Measurements from ENCODE around the gene PRDX5. TPM values are rescaled to one million over a fixed set of nuclear protein-coding genes. Genes with fewer than 3 reads are reported as not detected.
A peak's percentile ranks its signal among the peaks of the same experiment; 100 is the strongest.

The PRDX5 gene
- 187 TPM for polyA plus RNA-seq (2012; ENCODE audit: insufficient read depth, insufficient read length, low read depth)

- H3K4me1 ChIP-seq: no peaks in the 10 kb centered on the region
- 0 out of 2 replicates have a peak, but pooled peaks cover 6% of the 10 kb centered on the region for H3K36me3 ChIP-seq
- TF ChIP-seq CTCF (IDR thresholded peaks at IDR 0.05; ENCODE audit: low read depth, low read length): 0 out of 2 replicates have a peak, but pooled peaks have one; percentile 14
Measured at GRCh38 chr11:64317961-64318765, at the start of gene PRDX5. PRDX5 (plus strand) TSS chr11:64318121; CDS start chr11:64318216, 95 bp downstream.

GRCh38 chr11:64268893-64269539 lies 48.9 kb upstream of the PRDX5 start:
- Histone ChIP-seq H3K4me3 (ENCODE audit: low read depth, low read length) (peak overlapping the region; percentile 59), H3K4me1 (peaks cover 8% of the 10 kb centered on the region), H3K27me3 (no peaks in the 10 kb centered on the region), H3K36me3 (peaks cover 3% of the 10 kb centered on the region; the same call in 1 of the 2 replicates), H3K9me3 (no peaks in the 10 kb centered on the region)
- DNase-seq: no peak
- TF ChIP-seq CTCF (IDR thresholded peaks at IDR 0.05; ENCODE audit: low read depth, low read length): no peak

More at GRCh38 chr11:64317961-64318765, at the start of gene PRDX5:
- H3K4me3 ChIP-seq (ENCODE audit: low read depth, low read length): peak within 1 kb of the TSS; percentile 78
- no peaks in the 10 kb centered on the region for H3K27me3 ChIP-seq
- peak; percentile 92 for DNase-seq
- H3K9me3 ChIP-seq: no peaks in the 10 kb centered on the region

- Histone ChIP-seq H3K4me3 (ENCODE audit: low read depth, low read length) (peak overlapping the region; percentile 77), H3K36me3 (peaks cover 3% of the 10 kb centered on the region; the same call in 1 of the 2 replicates), H3K9me3 (no peaks in the 10 kb centered on the region), H3K4me1 (peaks cover 5% of the 10 kb centered on the region), H3K27me3 (no peaks in the 10 kb centered on the region)
- peak; percentile 92 for DNase-seq
- TF ChIP-seq CTCF (IDR thresholded peaks at IDR 0.05; ENCODE audit: low read depth, low read length): no peak
Measured at GRCh38 chr11:64269540-64270220, 48.2 kb upstream of the PRDX5 start.

- no peak for TF ChIP-seq CTCF (IDR thresholded peaks at IDR 0.05; ENCODE audit: low read depth, low read length)
- DNase-seq: no peak
- Histone ChIP-seq H3K4me1 (no peaks in the 10 kb centered on the region), H3K4me3 (ENCODE audit: low read depth, low read length) (no peak overlapping the region), H3K36me3 (no peaks in the 10 kb centered on the region), H3K9me3 (no peaks in the 10 kb centered on the region), H3K27me3 (no peaks in the 10 kb centered on the region)
Measured at GRCh38 chr11:64275031-64275800, 42.7 kb upstream of the PRDX5 start.

GRCh38 chr11:64275841-64276240 lies 42.1 kb upstream of the PRDX5 start:
- TF ChIP-seq CTCF (IDR thresholded peaks at IDR 0.05; ENCODE audit: low read depth, low read length): no peak
- DNase-seq: no peak
- no peaks in the 10 kb centered on the region for H3K4me1 ChIP-seq
- no peaks in the 10 kb centered on the region for H3K36me3 ChIP-seq
- H3K4me3 ChIP-seq (ENCODE audit: low read depth, low read length): no peak overlapping the region
- no peaks in the 10 kb centered on the region for H3K27me3 ChIP-seq
- H3K9me3 ChIP-seq: no peaks in the 10 kb centered on the region

Data from BE2C (cell line).